ENCODE results near the gene TRIO.

Gene TRIO

DNA sequence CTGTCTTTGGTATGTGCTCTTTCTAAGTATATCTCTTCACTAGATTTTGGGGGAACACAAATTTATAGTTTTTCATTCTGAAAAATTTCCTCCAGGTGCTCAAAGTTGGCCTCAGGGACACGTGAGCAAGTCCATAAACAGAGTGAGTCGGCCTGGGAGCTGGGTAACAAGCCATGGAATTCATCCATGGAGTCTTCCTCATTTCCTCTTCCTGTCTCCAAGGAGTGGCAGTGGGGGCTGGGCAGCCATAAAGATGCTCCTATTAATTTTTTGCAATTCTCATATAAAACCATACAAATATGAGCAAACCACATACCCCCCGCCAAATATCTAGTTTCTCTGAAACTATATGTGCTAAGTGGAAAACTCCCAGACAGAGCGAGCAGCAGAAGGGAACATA lies 301.9 kb downstream of the TRIO start:
- H4K20me1 ChIP-seq (ENCODE audit: control insufficient read depth, insufficient read depth, low read depth, low read length): no peaks in the 10 kb centered on the region
- no peaks in the 10 kb centered on the region for H3K9me3 ChIP-seq (ENCODE audit: control insufficient read depth, insufficient read depth, low read length)
- H3K27me3 ChIP-seq (ENCODE audit: control insufficient read depth, low read length): no peaks in the 10 kb centered on the region
- H3K4me3 ChIP-seq (ENCODE audit: low read length): no peak overlapping the region
- no peak overlapping the region for H3K27ac ChIP-seq (ENCODE audit: low read depth, low read length)
- no peaks in the 10 kb centered on the region for H3K36me3 ChIP-seq (ENCODE audit: control insufficient read depth, low read length)
- no peak overlapping the region for H3K4me2 ChIP-seq (ENCODE audit: low read length)
- TF ChIP-seq, protein P1, sequence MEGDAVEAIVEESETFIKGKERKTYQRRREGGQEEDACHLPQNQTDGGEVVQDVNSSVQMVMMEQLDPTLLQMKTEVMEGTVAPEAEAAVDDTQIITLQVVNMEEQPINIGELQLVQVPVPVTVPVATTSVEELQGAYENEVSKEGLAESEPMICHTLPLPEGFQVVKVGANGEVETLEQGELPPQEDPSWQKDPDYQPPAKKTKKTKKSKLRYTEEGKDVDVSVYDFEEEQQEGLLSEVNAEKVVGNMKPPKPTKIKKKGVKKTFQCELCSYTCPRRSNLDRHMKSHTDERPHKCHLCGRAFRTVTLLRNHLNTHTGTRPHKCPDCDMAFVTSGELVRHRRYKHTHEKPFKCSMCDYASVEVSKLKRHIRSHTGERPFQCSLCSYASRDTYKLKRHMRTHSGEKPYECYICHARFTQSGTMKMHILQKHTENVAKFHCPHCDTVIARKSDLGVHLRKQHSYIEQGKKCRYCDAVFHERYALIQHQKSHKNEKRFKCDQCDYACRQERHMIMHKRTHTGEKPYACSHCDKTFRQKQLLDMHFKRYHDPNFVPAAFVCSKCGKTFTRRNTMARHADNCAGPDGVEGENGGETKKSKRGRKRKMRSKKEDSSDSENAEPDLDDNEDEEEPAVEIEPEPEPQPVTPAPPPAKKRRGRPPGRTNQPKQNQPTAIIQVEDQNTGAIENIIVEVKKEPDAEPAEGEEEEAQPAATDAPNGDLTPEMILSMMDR (IDR thresholded peaks at IDR 0.05; ENCODE audit: low read depth, low read length, poor library complexity, severe bottlenecking): no peak
- no peak for TF ChIP-seq EZH2phosphoT487 (IDR thresholded peaks at IDR 0.05; ENCODE audit: borderline replicate concordance, low read length)
- H3K4me1 ChIP-seq (ENCODE audit: control insufficient read depth, low read length): no peaks in the 10 kb centered on the region
- no peaks in the 10 kb centered on the region for H3F3A ChIP-seq (ENCODE audit: control insufficient read depth, insufficient read depth)
- H3K9me2 ChIP-seq (replicated peaks; ENCODE audit: control insufficient read depth, low read length): no peaks in the 10 kb centered on the region
- no peaks in the 10 kb centered on the region for H3K79me2 ChIP-seq (ENCODE audit: control insufficient read depth, low read length)

DNA sequence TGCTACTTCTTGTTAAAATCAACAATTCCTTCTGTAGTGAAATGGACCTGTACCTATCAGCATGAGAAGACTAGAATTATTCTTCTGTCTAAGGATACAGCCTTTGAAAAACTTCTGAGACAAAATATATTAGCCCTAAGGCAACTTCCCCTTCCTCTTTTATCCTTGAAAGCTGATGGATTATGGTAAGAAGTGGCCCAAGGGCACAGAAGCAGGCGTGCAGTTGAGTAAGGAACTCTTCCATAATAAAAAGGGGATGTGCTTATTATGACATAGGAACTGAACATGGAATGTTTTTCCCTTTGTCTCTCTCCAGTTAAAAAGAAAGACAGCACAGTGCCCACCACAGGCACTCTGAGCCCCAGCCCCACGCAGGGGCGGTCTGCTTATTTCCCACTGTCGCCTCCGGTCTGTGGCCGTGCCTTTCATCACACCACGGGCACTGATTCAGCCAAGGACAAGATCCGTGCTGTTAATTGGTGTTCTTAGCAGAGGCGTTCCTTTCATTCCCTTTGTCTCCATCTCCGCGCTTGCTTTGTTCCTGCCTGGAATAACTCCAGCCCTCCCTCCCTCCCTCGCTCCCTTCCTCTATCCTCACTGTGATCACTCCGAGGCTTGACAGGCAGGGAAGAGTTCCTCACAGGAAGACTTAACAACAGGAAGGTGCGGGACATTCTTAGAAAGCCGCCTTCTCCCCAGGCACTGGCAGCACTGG lies 302.6 kb downstream of the TRIO start:
- Histone ChIP-seq H3K9me2 (replicated peaks; ENCODE audit: control insufficient read depth, low read length) (no peaks in the 10 kb centered on the region), H3K4me1 (ENCODE audit: control insufficient read depth, low read length) (no peaks in the 10 kb centered on the region), H3K4me3 (ENCODE audit: low read length) (no peak overlapping the region), H3K27ac (ENCODE audit: low read depth, low read length) (no peak overlapping the region), H3K79me2 (ENCODE audit: control insufficient read depth, low read length) (no peaks in the 10 kb centered on the region), H3K27me3 (ENCODE audit: control insufficient read depth, low read length) (no peaks in the 10 kb centered on the region), H3K36me3 (ENCODE audit: control insufficient read depth, low read length) (no peaks in the 10 kb centered on the region), H3K9me3 (ENCODE audit: control insufficient read depth, insufficient read depth, low read length) (no peaks in the 10 kb centered on the region), H4K20me1 (ENCODE audit: control insufficient read depth, insufficient read depth, low read depth, low read length) (no peaks in the 10 kb centered on the region), H3F3A (ENCODE audit: control insufficient read depth, insufficient read depth) (no peaks in the 10 kb centered on the region), H3K4me2 (ENCODE audit: low read length) (no peak overlapping the region)
- TF ChIP-seq, protein P1 (IDR thresholded peaks at IDR 0.05; ENCODE audit: low read depth, low read length, poor library complexity, severe bottlenecking): no peak
- no peak for TF ChIP-seq EZH2phosphoT487 (IDR thresholded peaks at IDR 0.05; ENCODE audit: borderline replicate concordance, low read length)

DNA sequence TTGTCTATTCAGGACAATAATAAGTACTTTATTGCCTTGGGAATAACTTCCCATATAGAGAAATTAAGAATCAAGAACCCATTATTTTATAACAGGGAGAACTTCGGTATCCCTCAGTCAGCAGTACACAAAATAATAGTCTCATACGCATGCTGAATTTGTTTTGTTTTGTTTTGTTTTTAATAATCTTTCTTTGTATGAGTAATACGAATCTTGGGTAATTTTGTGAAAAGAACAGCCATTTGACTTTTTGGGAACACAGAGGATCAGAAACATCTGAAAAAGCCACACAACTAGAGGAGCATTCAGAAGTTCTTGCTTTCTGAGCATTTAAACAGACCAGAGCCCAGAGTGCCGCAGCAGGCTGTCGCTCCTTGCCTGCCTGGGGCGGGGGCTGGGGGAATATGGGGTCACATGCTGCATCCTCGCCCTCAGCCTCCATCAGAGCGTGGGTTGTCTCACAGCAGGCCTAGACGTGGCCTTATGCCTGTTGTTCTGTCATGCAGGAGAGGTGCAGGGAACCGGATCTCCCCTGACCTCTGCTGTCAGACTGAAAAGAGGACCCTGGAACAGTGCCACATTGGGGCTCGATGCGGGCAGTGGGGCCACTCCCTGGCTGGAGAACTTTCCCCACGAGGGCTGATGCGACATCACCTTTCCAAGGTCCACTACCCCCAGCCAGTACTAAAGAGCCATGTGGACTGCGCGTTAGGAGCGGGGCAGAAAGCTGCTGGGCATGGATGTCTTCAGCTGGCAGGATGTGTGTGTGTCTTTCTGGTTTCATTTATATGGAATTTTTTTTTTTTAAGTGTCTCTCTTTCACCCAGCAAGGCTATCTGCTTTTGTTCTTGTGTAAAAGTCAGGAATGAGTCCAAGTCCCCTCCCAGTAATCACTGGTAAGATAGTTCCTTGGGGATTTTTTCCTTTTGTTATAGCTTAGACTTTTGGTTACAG lies 305.1 kb downstream of the TRIO start:
- no peaks in the 10 kb centered on the region for H4K20me1 ChIP-seq (ENCODE audit: control insufficient read depth, insufficient read depth, low read depth, low read length)
- H3K4me2 ChIP-seq (ENCODE audit: low read length): no peak overlapping the region
- no peaks in the 10 kb centered on the region for H3K4me1 ChIP-seq (ENCODE audit: control insufficient read depth, low read length)
- no peaks in the 10 kb centered on the region for H3F3A ChIP-seq (ENCODE audit: control insufficient read depth, insufficient read depth)
- H3K27me3 ChIP-seq (ENCODE audit: control insufficient read depth, low read length): no peaks in the 10 kb centered on the region
- H3K4me3 ChIP-seq (ENCODE audit: low read length): no peak overlapping the region
- TF ChIP-seq, protein P1 (IDR thresholded peaks at IDR 0.05; ENCODE audit: low read depth, low read length, poor library complexity, severe bottlenecking): no peak
- no peak for TF ChIP-seq EZH2phosphoT487 (IDR thresholded peaks at IDR 0.05; ENCODE audit: borderline replicate concordance, low read length)
- H3K9me2 ChIP-seq (replicated peaks; ENCODE audit: control insufficient read depth, low read length): no peaks in the 10 kb centered on the region
- no peaks in the 10 kb centered on the region for H3K79me2 ChIP-seq (ENCODE audit: control insufficient read depth, low read length)
- H3K9me3 ChIP-seq (ENCODE audit: control insufficient read depth, insufficient read depth, low read length): no peaks in the 10 kb centered on the region
- no peaks in the 10 kb centered on the region for H3K36me3 ChIP-seq (ENCODE audit: control insufficient read depth, low read length)
- H3K27ac ChIP-seq (ENCODE audit: low read depth, low read length): no peak overlapping the region
